KMS-11 (cell line): ENCODE measurements around the gene TEF.

ENCODE experiments used
- H2AFZ ChIP-seq: fragments of 200-600 bp; sonication (generic); 2 replicates; pipeline ENCODE4 v1.6.1; 2016; ENCODE audit warnings: antibody characterized with exemption, mixed run types, low read depth
- H3K27ac ChIP-seq: fragments of 200-600 bp; sonication (generic); 2 replicates; pipeline ENCODE4 v1.6.1; 2016; ENCODE audit warnings: mild to moderate bottlenecking, mixed run types
- H3K27me3 ChIP-seq: fragments of 200-600 bp; sonication (generic); 2 replicates; pipeline ENCODE4 v1.6.1; 2017; ENCODE audit warnings: mild to moderate bottlenecking, low read depth, mixed run types, moderate library complexity; ENCODE audit not compliant: insufficient read depth
- H3K36me3 ChIP-seq: fragments of 200-600 bp; sonication (generic); 2 replicates; pipeline ENCODE4 v1.6.1; 2017; ENCODE audit warnings: mild to moderate bottlenecking, mixed run types; ENCODE audit not compliant: insufficient read depth
- H3K4me1 ChIP-seq: fragments of 200-600 bp; sonication (generic); 2 replicates; pipeline ENCODE4 v1.6.1; 2016; ENCODE audit warnings: mild to moderate bottlenecking, low read depth, mixed run types; ENCODE audit not compliant: poor library complexity, severe bottlenecking
- H3K4me2 ChIP-seq: fragments of 200-600 bp; sonication (generic); 2 replicates; pipeline ENCODE4 v1.7.0; 2016; ENCODE audit warnings: mild to moderate bottlenecking, mixed run types
- H3K4me3 ChIP-seq: fragments of 200-600 bp; sonication (generic); IDR thresholded peaks from 2 replicates; pipeline ENCODE4 v1.6.1; 2017; ENCODE audit warnings: low read depth, low read length, mixed read lengths; ENCODE audit not compliant: insufficient read depth
- H3K79me2 ChIP-seq: fragments of 200-600 bp; sonication (generic); 2 replicates; pipeline ENCODE4 v1.6.1; 2016; ENCODE audit warnings: low read depth, mixed run types; ENCODE audit not compliant: insufficient read depth
- H3K9ac ChIP-seq: fragments of 200-600 bp; sonication (generic); 2 replicates; pipeline ENCODE4 v1.6.1; 2016; ENCODE audit warnings: mild to moderate bottlenecking, mixed run types
- H4K20me1 ChIP-seq: fragments of 200-600 bp; sonication (generic); 2 replicates; pipeline ENCODE4 v1.6.1; 2016; ENCODE audit warnings: mild to moderate bottlenecking, mixed run types; ENCODE audit not compliant: insufficient read depth
- TF ChIP-seq, protein P1 (sequence below): fragments of 200-600 bp; sonication (generic); conservative IDR thresholded peaks from 2 replicates; pipeline ENCODE4 v1.6.1; 2017; ENCODE audit warnings: low read depth, mild to moderate bottlenecking, antibody characterized with exemption, low read length, moderate library complexity, mixed read lengths

Gene TEF

DNA sequence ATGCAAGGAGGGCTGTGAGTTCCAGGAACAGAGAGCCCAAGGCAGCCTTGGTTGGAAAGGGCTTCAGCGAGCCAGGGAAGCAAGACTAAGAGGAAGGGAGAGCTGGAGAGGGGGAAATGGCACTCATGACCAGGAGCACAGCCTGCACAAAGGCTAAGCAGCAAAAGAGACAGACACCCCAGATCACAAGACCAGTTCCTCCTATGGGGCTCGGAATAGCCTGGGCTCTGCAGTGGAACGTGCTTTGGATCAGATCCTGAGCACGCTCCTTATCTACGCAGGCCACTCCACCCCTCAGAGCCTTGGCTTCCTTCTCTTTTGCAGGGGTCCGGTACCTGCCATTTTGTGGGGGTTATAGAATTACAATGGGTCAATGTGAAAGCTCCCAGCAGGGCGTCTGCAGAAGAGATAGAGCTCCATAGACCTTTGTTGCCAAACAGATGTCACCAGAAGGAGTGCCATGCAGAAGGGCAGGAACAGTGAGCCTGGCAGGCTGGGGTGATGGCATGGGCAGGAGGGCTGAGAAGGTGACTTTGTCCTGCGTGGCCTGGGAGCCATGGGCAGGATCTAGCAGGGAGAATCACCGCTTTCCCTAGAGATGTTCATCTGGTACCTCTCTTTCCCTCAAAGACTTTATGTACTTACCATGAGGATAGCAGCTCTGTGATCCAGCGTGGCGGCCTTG, 46.6 kb upstream of the TEF start:
- H3K36me3 ChIP-seq: no peaks in the 10 kb centered on the region

DNA sequence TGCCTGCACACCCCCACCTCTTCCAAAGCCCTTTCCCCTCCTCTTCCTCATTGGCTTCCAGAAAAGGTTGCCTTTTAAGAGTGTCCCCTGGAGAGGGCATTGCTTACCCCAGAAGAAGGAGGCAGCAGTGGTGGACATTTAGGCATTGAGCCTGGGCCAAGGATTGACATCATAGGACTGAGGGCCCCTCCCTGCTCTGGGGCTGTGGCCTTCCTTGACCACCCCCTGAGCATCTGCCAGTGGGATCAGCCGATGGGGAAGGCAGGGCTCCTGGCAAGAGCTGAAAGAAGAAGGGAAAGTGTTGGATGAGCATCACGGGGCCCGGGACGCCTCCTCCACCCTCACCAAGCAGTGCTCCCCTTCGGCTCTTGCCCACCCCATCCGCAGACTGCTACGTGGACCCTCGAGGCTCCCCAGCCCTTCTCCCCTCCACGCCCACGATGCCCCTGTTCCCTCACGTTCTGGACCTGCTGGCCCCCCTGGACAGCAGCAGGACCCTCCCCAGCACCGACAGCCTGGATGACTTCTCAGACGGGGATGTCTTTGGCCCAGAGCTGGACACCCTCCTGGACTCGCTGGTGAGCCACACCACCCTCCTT, 43.0 kb upstream of the TEF start:
- Histone ChIP-seq H3K4me2 (no peak overlapping the region), H4K20me1 (no peaks in the 10 kb centered on the region), H3K9ac (no peak overlapping the region), H3K27ac (no peak overlapping the region), H2AFZ (no peak overlapping the region), H3K36me3 (no peaks in the 10 kb centered on the region), H3K4me1 (peaks cover 14% of the 10 kb centered on the region), H3K79me2 (no peaks in the 10 kb centered on the region), H3K4me3 (no peak overlapping the region), H3K27me3 (no peaks in the 10 kb centered on the region)
- TF ChIP-seq, protein P1, sequence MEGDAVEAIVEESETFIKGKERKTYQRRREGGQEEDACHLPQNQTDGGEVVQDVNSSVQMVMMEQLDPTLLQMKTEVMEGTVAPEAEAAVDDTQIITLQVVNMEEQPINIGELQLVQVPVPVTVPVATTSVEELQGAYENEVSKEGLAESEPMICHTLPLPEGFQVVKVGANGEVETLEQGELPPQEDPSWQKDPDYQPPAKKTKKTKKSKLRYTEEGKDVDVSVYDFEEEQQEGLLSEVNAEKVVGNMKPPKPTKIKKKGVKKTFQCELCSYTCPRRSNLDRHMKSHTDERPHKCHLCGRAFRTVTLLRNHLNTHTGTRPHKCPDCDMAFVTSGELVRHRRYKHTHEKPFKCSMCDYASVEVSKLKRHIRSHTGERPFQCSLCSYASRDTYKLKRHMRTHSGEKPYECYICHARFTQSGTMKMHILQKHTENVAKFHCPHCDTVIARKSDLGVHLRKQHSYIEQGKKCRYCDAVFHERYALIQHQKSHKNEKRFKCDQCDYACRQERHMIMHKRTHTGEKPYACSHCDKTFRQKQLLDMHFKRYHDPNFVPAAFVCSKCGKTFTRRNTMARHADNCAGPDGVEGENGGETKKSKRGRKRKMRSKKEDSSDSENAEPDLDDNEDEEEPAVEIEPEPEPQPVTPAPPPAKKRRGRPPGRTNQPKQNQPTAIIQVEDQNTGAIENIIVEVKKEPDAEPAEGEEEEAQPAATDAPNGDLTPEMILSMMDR: no peak

More for the DNA sequence above, 46.6 kb upstream of the TEF start:
- TF ChIP-seq, protein P1: no peak
- H3K9ac ChIP-seq: no peak overlapping the region
- H3K27me3 ChIP-seq: no peaks in the 10 kb centered on the region
- H3K79me2 ChIP-seq: no peaks in the 10 kb centered on the region
- H3K4me2 ChIP-seq: no peak overlapping the region
- H3K27ac ChIP-seq: no peak overlapping the region
- no peaks in the 10 kb centered on the region for H3K4me1 ChIP-seq
- no peaks in the 10 kb centered on the region for H4K20me1 ChIP-seq
- no peak overlapping the region for H2AFZ ChIP-seq
- no peak overlapping the region for H3K4me3 ChIP-seq

DNA sequence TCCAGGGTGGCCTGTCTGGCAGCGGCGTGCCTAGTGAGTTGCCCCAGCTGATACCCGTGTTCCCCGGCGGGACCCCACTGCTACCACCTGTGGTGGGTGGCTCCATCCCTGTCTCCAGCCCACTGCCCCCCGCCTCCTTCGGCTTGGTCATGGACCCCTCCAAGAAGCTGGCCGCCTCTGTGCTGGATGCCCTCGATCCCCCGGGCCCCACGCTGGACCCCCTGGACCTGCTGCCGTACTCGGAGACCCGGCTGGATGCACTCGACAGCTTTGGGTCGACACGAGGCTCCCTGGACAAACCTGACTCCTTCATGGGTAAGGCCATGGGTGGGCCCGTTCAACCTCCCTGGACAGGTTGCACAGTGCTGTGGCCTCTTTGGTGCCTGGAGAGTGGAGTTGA, 41.9 kb upstream of the TEF start:
- Histone ChIP-seq H3K27ac (no peak overlapping the region), H3K9ac (no peak overlapping the region), H3K36me3 (no peaks in the 10 kb centered on the region), H4K20me1 (no peaks in the 10 kb centered on the region), H3K27me3 (no peaks in the 10 kb centered on the region), H3K4me1 (peaks cover 14% of the 10 kb centered on the region), H3K4me2 (no peak overlapping the region), H2AFZ (no peak overlapping the region), H3K79me2 (no peaks in the 10 kb centered on the region), H3K4me3 (no peak overlapping the region)
- TF ChIP-seq, protein P1: no peak

DNA sequence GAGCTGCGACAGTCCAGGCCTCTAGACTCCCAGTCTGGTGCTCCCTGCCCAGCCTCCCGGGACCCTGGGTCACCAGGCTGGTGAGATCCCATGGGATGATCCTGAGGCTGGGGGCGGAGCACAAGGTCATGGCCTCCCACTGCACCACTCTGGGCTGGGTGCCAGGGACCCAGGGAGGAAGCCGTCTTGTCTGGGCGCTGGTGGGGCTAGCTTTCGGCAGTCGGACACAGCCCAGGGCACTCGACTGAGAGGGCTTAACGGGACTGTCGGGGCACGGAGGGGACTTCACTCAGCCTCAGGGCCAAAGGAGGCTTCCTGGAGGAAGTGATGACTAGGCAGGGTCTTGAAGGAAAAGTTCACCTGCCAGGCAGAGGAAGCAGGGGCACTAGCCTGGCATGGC, 41.4 kb upstream of the TEF start:
- H3K79me2 ChIP-seq: no peaks in the 10 kb centered on the region
- no peaks in the 10 kb centered on the region for H3K36me3 ChIP-seq

More for the DNA sequence above, 41.4 kb upstream of the TEF start:
- H3K4me3 ChIP-seq: no peak overlapping the region
- no peak overlapping the region for H3K4me2 ChIP-seq
- peaks cover 14% of the 10 kb centered on the region for H3K4me1 ChIP-seq
- no peaks in the 10 kb centered on the region for H3K27me3 ChIP-seq
- no peaks in the 10 kb centered on the region for H4K20me1 ChIP-seq
- H2AFZ ChIP-seq: no peak overlapping the region
- H3K27ac ChIP-seq: no peak overlapping the region
- no peak overlapping the region for H3K9ac ChIP-seq
- TF ChIP-seq, protein P1: no peak
